ENCODE measurements around the gene CD1D.

The CD1D gene

GRCh38 chr1:158180741-158181576, at the start of gene CD1D:
CD1D (plus strand) TSS chr1:158180895; CDS start chr1:158181102, 207 bp downstream.
- Mint-ChIP-seq H3K9me3 (no peaks in the 10 kb centered on the region), H3K4me1 (peaks cover 8% of the 10 kb centered on the region), H3K27me3 (peaks cover 78% of the 10 kb centered on the region), H3K4me3 (peak within 1 kb of the TSS; percentile 67), H3K36me3 (no peaks in the 10 kb centered on the region), H3K27ac (no peak within 1 kb of the TSS)
- no peak for DNase-seq
- CTCF ChIA-PET = no interaction called here

- no peak for DNase-seq
- no peaks in the 10 kb centered on the region for H3K4me1 Mint-ChIP-seq
- H3K27ac Mint-ChIP-seq = no peak overlapping the region
- no peaks in the 10 kb centered on the region for H3K9me3 Mint-ChIP-seq
- H3K36me3 Mint-ChIP-seq = no peaks in the 10 kb centered on the region
- no peak overlapping the region for H3K4me3 Mint-ChIP-seq
- CTCF ChIA-PET = no interaction called here
- H3K27me3 Mint-ChIP-seq = peaks cover 20% of the 10 kb centered on the region
Observed at GRCh38 chr1:158131217-158131616, 49.5 kb upstream of the CD1D start.

GRCh38 chr1:158140764-158141192, 39.9 kb upstream of the CD1D start:
- no peak overlapping the region for H3K4me3 Mint-ChIP-seq
- no peaks in the 10 kb centered on the region for H3K4me1 Mint-ChIP-seq
- H3K36me3 Mint-ChIP-seq = no peaks in the 10 kb centered on the region
- no peaks in the 10 kb centered on the region for H3K9me3 Mint-ChIP-seq
- no peak for DNase-seq
- H3K27ac Mint-ChIP-seq = no peak overlapping the region
- CTCF ChIA-PET = interaction anchor here (1.3 to 1.6 kb wide), 2 partner anchors 16 to 45 kb away, joined by 4 read pairs; no protein-coding TSS in a partner anchor
- H3K27me3 Mint-ChIP-seq = no peaks in the 10 kb centered on the region

- CTCF ChIA-PET = interaction anchor here (1.4 kb wide), 1 partner anchor 62 kb away, joined by 4 read pairs; no protein-coding TSS in a partner anchor
- no peak overlapping the region for H3K27ac Mint-ChIP-seq
- peaks cover 4% of the 10 kb centered on the region for H3K9me3 Mint-ChIP-seq
- no peak overlapping the region for H3K4me3 Mint-ChIP-seq
- H3K36me3 Mint-ChIP-seq = no peaks in the 10 kb centered on the region
- peaks cover 15% of the 10 kb centered on the region for H3K4me1 Mint-ChIP-seq
- H3K27me3 Mint-ChIP-seq = peaks cover 7% of the 10 kb centered on the region
- DNase-seq = no peak
Observed at GRCh38 chr1:158145173-158145719, 35.4 kb upstream of the CD1D start.

GRCh38 chr1:158146165-158146564, 34.5 kb upstream of the CD1D start:
- Mint-ChIP-seq H3K9me3 (peaks cover 4% of the 10 kb centered on the region), H3K36me3 (no peaks in the 10 kb centered on the region), H3K27me3 (peaks cover 7% of the 10 kb centered on the region), H3K4me1 (peaks cover 22% of the 10 kb centered on the region), H3K4me3 (no peak overlapping the region), H3K27ac (no peak overlapping the region)
- CTCF ChIA-PET = no interaction called here
- DNase-seq = no peak

GRCh38 chr1:158146739-158147138, 34.0 kb upstream of the CD1D start:
- DNase-seq = no peak
- Mint-ChIP-seq H3K4me1 (peaks cover 22% of the 10 kb centered on the region), H3K9me3 (peaks cover 4% of the 10 kb centered on the region), H3K27ac (no peak overlapping the region), H3K27me3 (peaks cover 7% of the 10 kb centered on the region), H3K36me3 (no peaks in the 10 kb centered on the region), H3K4me3 (no peak overlapping the region)
- CTCF ChIA-PET = no interaction called here

GRCh38 chr1:158147401-158147800, 33.3 kb upstream of the CD1D start:
- peaks cover 4% of the 10 kb centered on the region for H3K9me3 Mint-ChIP-seq
- CTCF ChIA-PET = no interaction called here

GRCh38 chr1:158147869-158148268, 32.8 kb upstream of the CD1D start:
- CTCF ChIA-PET = no interaction called here
- Mint-ChIP-seq H3K4me3 (no peak overlapping the region), H3K36me3 (no peaks in the 10 kb centered on the region), H3K9me3 (peaks cover 4% of the 10 kb centered on the region), H3K27ac (no peak overlapping the region), H3K4me1 (peaks cover 22% of the 10 kb centered on the region), H3K27me3 (peaks cover 7% of the 10 kb centered on the region)
- no peak for DNase-seq

More at GRCh38 chr1:158147401-158147800, 33.3 kb upstream of the CD1D start:
- H3K4me1 Mint-ChIP-seq = peaks cover 22% of the 10 kb centered on the region
- H3K27me3 Mint-ChIP-seq = peaks cover 7% of the 10 kb centered on the region
- no peaks in the 10 kb centered on the region for H3K36me3 Mint-ChIP-seq
- no peak overlapping the region for H3K4me3 Mint-ChIP-seq
- DNase-seq = no peak
- no peak overlapping the region for H3K27ac Mint-ChIP-seq

GRCh38 chr1:158148468-158148867, 32.2 kb upstream of the CD1D start:
- CTCF ChIA-PET = no interaction called here
- H3K27ac Mint-ChIP-seq = no peak overlapping the region

GRCh38 chr1:158149175-158149574, 31.5 kb upstream of the CD1D start:
- H3K4me1 Mint-ChIP-seq = peaks cover 22% of the 10 kb centered on the region

More at GRCh38 chr1:158148468-158148867, 32.2 kb upstream of the CD1D start:
- H3K4me1 Mint-ChIP-seq = peaks cover 22% of the 10 kb centered on the region
- peaks cover 4% of the 10 kb centered on the region for H3K9me3 Mint-ChIP-seq
- H3K36me3 Mint-ChIP-seq = no peaks in the 10 kb centered on the region
- peaks cover 7% of the 10 kb centered on the region for H3K27me3 Mint-ChIP-seq
- peak overlapping the region; percentile 87 for H3K4me3 Mint-ChIP-seq
- no peak for DNase-seq

GRCh38 chr1:158149577-158150269, 31.0 kb upstream of the CD1D start:
- H3K27me3 Mint-ChIP-seq = peaks cover 15% of the 10 kb centered on the region
- peak overlapping the region; percentile 79 for H3K27ac Mint-ChIP-seq
- peak; percentile 71 for DNase-seq
- H3K4me3 Mint-ChIP-seq = peak overlapping the region; percentile 87
- H3K4me1 Mint-ChIP-seq = peaks cover 22% of the 10 kb centered on the region
- CTCF ChIA-PET = interaction anchor here (0.7 kb wide), 1 partner anchor 28 kb away, joined by 3 read pairs; no protein-coding TSS in a partner anchor
- no peaks in the 10 kb centered on the region for H3K36me3 Mint-ChIP-seq
- peaks cover 4% of the 10 kb centered on the region for H3K9me3 Mint-ChIP-seq

More at GRCh38 chr1:158149175-158149574, 31.5 kb upstream of the CD1D start:
- no peak for DNase-seq
- no peaks in the 10 kb centered on the region for H3K36me3 Mint-ChIP-seq
- peaks cover 13% of the 10 kb centered on the region for H3K27me3 Mint-ChIP-seq
- CTCF ChIA-PET = no interaction called here
- no peak overlapping the region for H3K27ac Mint-ChIP-seq
- peak overlapping the region; percentile 87 for H3K4me3 Mint-ChIP-seq
- H3K9me3 Mint-ChIP-seq = peaks cover 4% of the 10 kb centered on the region

- Mint-ChIP-seq H3K27ac (no peak overlapping the region), H3K4me3 (peak overlapping the region; percentile 87), H3K27me3 (peaks cover 15% of the 10 kb centered on the region), H3K9me3 (peaks cover 4% of the 10 kb centered on the region), H3K4me1 (peaks cover 22% of the 10 kb centered on the region), H3K36me3 (no peaks in the 10 kb centered on the region)
- CTCF ChIA-PET = interaction anchor here (0.7 to 0.9 kb wide), 2 partner anchors 26 to 29 kb away, joined by 3 read pairs; no protein-coding TSS in a partner anchor
- DNase-seq = no peak
Observed at GRCh38 chr1:158150523-158150922, 30.2 kb upstream of the CD1D start.

- H3K4me3 Mint-ChIP-seq = no peak overlapping the region
- DNase-seq = no peak
- H3K27me3 Mint-ChIP-seq = peaks cover 11% of the 10 kb centered on the region
- peaks cover 22% of the 10 kb centered on the region for H3K4me1 Mint-ChIP-seq
- H3K27ac Mint-ChIP-seq = no peak overlapping the region
- CTCF ChIA-PET = no interaction called here
- no peaks in the 10 kb centered on the region for H3K36me3 Mint-ChIP-seq
- peaks cover under 1% of the 10 kb centered on the region for H3K9me3 Mint-ChIP-seq
Observed at GRCh38 chr1:158153179-158153578, 27.5 kb upstream of the CD1D start.

- Mint-ChIP-seq H3K27me3 (peaks cover 11% of the 10 kb centered on the region), H3K9me3 (no peaks in the 10 kb centered on the region), H3K4me1 (peaks cover 18% of the 10 kb centered on the region), H3K27ac (no peak overlapping the region), H3K36me3 (no peaks in the 10 kb centered on the region), H3K4me3 (no peak overlapping the region)
- no peak for DNase-seq
- CTCF ChIA-PET = no interaction called here
Observed at GRCh38 chr1:158153746-158154444, 26.8 kb upstream of the CD1D start.
